K562 (cell line): Measurements from ENCODE around the gene SLC13A4. TPM values are rescaled to one million over a fixed set of nuclear protein-coding genes. Genes with fewer than 3 reads are reported as not detected.

Source experiments
- ATAC-seq: fragments of 200-7000 bp; cut with Tn5 transposase; 3 replicates; pipeline ENCODE4 v1.9.1; 2020; ENCODE audit warnings: moderate library complexity
- BruUV-seq: library from RNA; stranded (reverse); fragments of 400-500 nt; replicated peaks from 2 replicates; lab custom pipeline; 2021; lab: Mats Ljungman, UMichigan
- CTCF ChIA-PET: fragments of 300-600 bp; formaldehyde crosslinking; extraction: SDS; loops from one replicate; lab custom pipeline; 2021; ENCODE audit warnings: low intra/inter-chr PET ratio; lab: Yijun Ruan, JAX
- POLR2A ChIA-PET: fragments of 300-600, 350-650 bp; sonication (Branson Sonifier 250); formaldehyde crosslinking; extraction: SDS; loops from one replicate; lab custom pipeline; 2021; ENCODE audit warnings: antibody characterized with exemption, inconsistent platforms; lab: Yijun Ruan, JAX
- DNase-seq, 4 experiments: peaks; one replicate each; pipeline versions ENCODE4 v3.0.0 to v3.0.0-alpha.2; 2011 to 2018; ENCODE audit warnings: low spot score in 3 of 4, mixed read lengths in 3 of 4; ENCODE audit errors: extremely low read depth in 1 of 4
- FAIRE-seq: peaks from 2 replicates; lab custom pipeline; 2011; peaks lifted over from hg19 to GRCh38; lab: Jason Lieb, UNC
- H2AFZ ChIP-seq: 2 replicates; pipeline ENCODE4 v1.6.0; 2011; ENCODE audit warnings: low read depth, low read length, control low read depth, inconsistent platforms
- H3K27ac ChIP-seq: fragments of 200-600 bp; 3 replicates; pipeline ENCODE4 v1.8.0; 2011; ENCODE audit warnings: low read depth, mild to moderate bottlenecking, control low read depth, inconsistent platforms, low read length, moderate library complexity, mixed read lengths; ENCODE audit errors: extremely low read depth
- H3K27me3 ChIP-seq, 2 experiments: fragments of 300-600 bp in 1 of 2; 2 replicates in 1 of 2; 3 replicates in 1 of 2; pipeline versions ENCODE4 v1.6.0 to v1.8.0; 2011; ENCODE audit warnings: inconsistent platforms in 2 of 2, low read length in 2 of 2, mild to moderate bottlenecking in 1 of 2, mixed read lengths in 1 of 2, moderate library complexity in 1 of 2; ENCODE audit not compliant: control insufficient read depth in 2 of 2, insufficient read depth in 2 of 2
- H3K36me3 ChIP-seq: fragments of 300-600 bp; 3 replicates; pipeline ENCODE4 v1.8.0; 2011; ENCODE audit warnings: mild to moderate bottlenecking, low read length, inconsistent platforms; ENCODE audit not compliant: control insufficient read depth, insufficient read depth
- H3K4me1 ChIP-seq, 2 experiments: fragments of 200-600 bp in 1 of 2; replicated peaks in 1 of 2; 2 replicates in 1 of 2; 3 replicates in 1 of 2; pipeline versions ENCODE4 v1.5.1 to v1.8.0; 2011; ENCODE audit warnings: inconsistent platforms in 2 of 2, low read length in 2 of 2, mild to moderate bottlenecking in 1 of 2, mixed read lengths in 1 of 2, moderate library complexity in 1 of 2; ENCODE audit not compliant: control insufficient read depth in 2 of 2, insufficient read depth in 2 of 2
- H3K4me2 ChIP-seq: 2 replicates; pipeline ENCODE4 v1.6.1; 2011; ENCODE audit warnings: low read length, control low read depth, inconsistent platforms, mixed read lengths; ENCODE audit not compliant: insufficient read depth
- H3K4me3 ChIP-seq: fragments of 200-600 bp; sonication (generic), shearing (Covaris generic); 2 replicates; pipeline ENCODE4 v1.5.1; 2016; ENCODE audit warnings: control low read depth, inconsistent platforms
- H3K79me2 ChIP-seq: fragments of 200-600 bp; 3 replicates; pipeline ENCODE4 v1.8.0; 2011; ENCODE audit warnings: low read length, inconsistent platforms; ENCODE audit not compliant: control insufficient read depth, insufficient read depth
- H3K9ac ChIP-seq, 2 experiments: 2 replicates each; pipeline versions ENCODE4 v1.6.0 to v1.6.1; 2011; ENCODE audit warnings: low read depth in 2 of 2, low read length in 2 of 2, control low read depth in 1 of 2, inconsistent platforms in 1 of 2, mild to moderate bottlenecking in 1 of 2, mixed read lengths in 1 of 2; ENCODE audit not compliant: insufficient read depth in 1 of 2
- H3K9me1 ChIP-seq: one replicate; pipeline ENCODE4 v1.6.0; 2011; ENCODE audit warnings: inconsistent platforms, mild to moderate bottlenecking, low read length, moderate library complexity; ENCODE audit not compliant: control insufficient read depth, insufficient read depth
- H3K9me3 ChIP-seq: replicated peaks from 2 replicates; pipeline ENCODE4 v1.5.1; 2011; ENCODE audit warnings: low read depth, low read length, inconsistent platforms; ENCODE audit not compliant: control insufficient read depth, insufficient read depth
- H4K20me1 ChIP-seq: replicated peaks from 2 replicates; pipeline ENCODE4 v1.6.1; 2011; ENCODE audit warnings: low read length, inconsistent platforms, mixed read lengths; ENCODE audit not compliant: control insufficient read depth, insufficient read depth
- ARNT ChIP-seq, 2 experiments: fragments of 450-650 bp; IDR thresholded peaks; 2 replicates each; pipeline ENCODE4 v1.6.1; 2016; ENCODE audit warnings: mild to moderate bottlenecking in 1 of 2
- ATF3 ChIP-seq, 2 experiments: fragments of 450-650 bp in 1 of 2; sonication (generic) in 1 of 2; formaldehyde crosslinking in 1 of 2; IDR thresholded peaks in 1 of 2; conservative IDR thresholded peaks in 1 of 2; 2 replicates each; pipeline versions ENCODE4 v1.6.1 to v1.8.1; 2016 to 2023; ENCODE audit warnings: mild to moderate bottlenecking in 2 of 2, moderate library complexity in 2 of 2, inconsistent platforms in 1 of 2, missing genetic modification reagents in 1 of 2
- CREM ChIP-seq: IDR thresholded peaks from 2 replicates; pipeline ENCODE4 v1.6.1; 2014; ENCODE audit warnings: antibody characterized with exemption, low read depth
- GTF2A2 ChIP-seq: IDR thresholded peaks from 2 replicates; pipeline ENCODE4 v1.6.1; 2016; ENCODE audit warnings: mild to moderate bottlenecking, missing genetic modification characterization, missing compliant biosample characterization
- HLTF ChIP-seq: fragments of 450-650 bp; IDR thresholded peaks from 2 replicates; pipeline ENCODE4 v1.6.1; 2016
- KLF16 ChIP-seq: IDR thresholded peaks from 2 replicates; pipeline ENCODE4 v1.6.1; 2016; ENCODE audit warnings: antibody characterized with exemption
- LEF1 ChIP-seq: fragments of 450-650 bp; IDR thresholded peaks from 2 replicates; pipeline ENCODE4 v1.6.1; 2016; ENCODE audit warnings: mild to moderate bottlenecking
- MYC ChIP-seq, 2 experiments: fragments of 250-450 bp in 1 of 2; sonication (Bioruptor Pico) in 1 of 2; IDR thresholded peaks; 2 replicates each; pipeline versions ENCODE4 v1.5.1 to v1.6.1; 2012 to 2021; ENCODE audit warnings: low read depth in 2 of 2, borderline replicate concordance in 1 of 2, improper control_type of control experiment in 1 of 2, low read length in 1 of 2, mild to moderate bottlenecking in 1 of 2, moderate library complexity in 1 of 2
- SMC3 ChIP-seq: conservative IDR thresholded peaks from 2 replicates; pipeline ENCODE4 v1.6.1; 2011; ENCODE audit warnings: low read depth, low read length, improper control_type of control experiment; ENCODE audit not compliant: insufficient read depth
- THAP7 ChIP-seq: fragments of 250-450 bp; sonication (Bioruptor Pico); IDR thresholded peaks from 2 replicates; pipeline ENCODE4 v1.5.0; 2021
- ZFPM2 ChIP-seq: fragments of 250-450 bp; sonication (Bioruptor Pico); IDR thresholded peaks from 2 replicates; pipeline ENCODE4 v1.5.1; 2022; ENCODE audit warnings: mild to moderate bottlenecking
- WGBS: fragments of 100-300 bp; shearing (Covaris generic); methylation state at CpG from one replicate; pipeline ENCODE4 v1.1.6; 2016; ENCODE audit warnings: low coverage, mixed read lengths; ENCODE audit not compliant: insufficient coverage; ENCODE audit errors: missing lambda C conversion rate; 5-methylcytosine and 5-hydroxymethylcytosine counted together
- in situ Hi-C: fragments of 300-500 bp; cut with MboI; formaldehyde crosslinking; loops from 4 replicates; pipeline ENCODE4 v1.15.0; 2018; ENCODE audit warnings: inconsistent platforms, mixed read lengths
- intact Hi-C: fragments of 100-400 bp; cut with micrococcal nuclease; formaldehyde crosslinking; loops from 2 replicates; pipeline ENCODE4 v1.14.2; 2022
- polyA plus RNA-seq, 8 experiments: library from polyadenylated mRNA; depleted of rRNA in 4 of 8; stranded (reverse) in 5 of 8; unstranded in 3 of 8; fragments of >200 nt; fragmentation: Nextera tagmentation in 2 of 8; fragmentation: Illumina TruSeq in 1 of 8; extraction: Ambion mirVana in 2 of 8; extraction: Trizol in 1 of 8; gene quantifications; 2 replicates each; pipeline versions ENCODE4 v1.2.1 to v1.2.3, GENCODE V29; 2011 to 2014; ENCODE audit warnings: inconsistent platforms in 1 of 8, missing spikeins in 1 of 8
- total RNA-seq, 7 experiments: library from RNA; depleted of rRNA in 6 of 7; stranded (reverse); fragments of >200 nt in 6 of 7; fragmentation: Illumina TruSeq in 2 of 7; extraction: Trizol in 2 of 7; gene quantifications; 2 replicates each; pipeline versions ENCODE4 v1.2.1 to v1.2.3, GENCODE V29; 2011 to 2021; ENCODE audit warnings: low replicate concordance in 1 of 7
- TF ChIP-seq, protein P1 (sequence below): IDR thresholded peaks from 2 replicates; pipeline ENCODE4 v1.6.1; 2016; ENCODE audit warnings: missing genetic modification characterization, missing compliant biosample characterization

The SLC13A4 gene
- total and polyA plus RNA-seq, 9 of the 15 experiments (the other 6 are each of a cell fraction or from before 2014, with no cell fraction given) = 0.11 to 1.0 (median 0.36) TPM

DNA sequence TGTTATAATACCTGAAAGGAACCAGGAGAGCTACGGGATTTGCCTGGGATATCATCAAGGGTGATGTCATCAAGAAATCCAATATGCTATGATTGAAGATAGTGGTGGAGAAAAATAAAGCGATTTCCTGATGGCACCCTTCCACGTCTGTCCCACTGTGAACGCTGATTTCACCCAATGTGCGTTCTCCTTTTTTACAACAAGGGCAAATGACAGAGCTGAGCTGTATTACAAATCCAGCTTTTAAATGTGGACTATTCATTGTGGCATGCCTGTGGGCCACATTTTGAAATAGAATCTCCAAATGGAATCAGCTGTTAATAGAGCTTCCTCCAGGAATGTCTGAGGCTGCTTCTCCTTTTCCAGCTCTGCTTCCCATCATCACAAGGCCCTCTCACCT is 23.3 kb downstream of the SLC13A4 start:
- no TSS peak for BruUV-seq
- ChIA-PET POLR2A (interaction anchor here (0.6 to 0.8 kb wide), 5 partner anchors 9 to 237 kb away, joined by 3 to 4 read pairs (median 3); no protein-coding TSS in a partner anchor), CTCF (no interaction called here)
- H3K36me3 ChIP-seq = no peaks in the 10 kb centered on the region
- in situ Hi-C loops (no loop called here), intact Hi-C loops (loop anchor here (5.0 kb wide), 1 partner anchor 422 kb away; no protein-coding TSS in a partner anchor)
- no peaks in the 10 kb centered on the region for H4K20me1 ChIP-seq
- FAIRE-seq = no peak
- H3K4me3 ChIP-seq = no peak overlapping the region
- peak; percentile 35; the same call in 1 of the 2 replicates for TF ChIP-seq ATF3 (IDR thresholded peaks at IDR 0.05)
- TF ChIP-seq ATF3 (CRISPR knock-in tag; conservative IDR thresholded peaks at IDR 0.05) = no peak
- no peak for TF ChIP-seq GTF2A2 (tag)
- peaks cover 0 to 13% of the 10 kb centered on the region in 2 experiments; a peak in 3 of 5 replicates for H3K4me1 ChIP-seq
- H3K27me3 ChIP-seq = peaks cover 9 to 31% of the 10 kb centered on the region in 2 experiments; a peak in 4 of 5 replicates
- no peak overlapping the region for H3K4me2 ChIP-seq
- no peaks in the 10 kb centered on the region for H3K9me1 ChIP-seq
- no peaks in the 10 kb centered on the region for H3K79me2 ChIP-seq
- H2AFZ ChIP-seq = no peak overlapping the region
- no peaks in the 10 kb centered on the region for H3K9me3 ChIP-seq
- ATAC-seq = no peak
- H3K9ac ChIP-seq = no peak overlapping the region
- 26% methylated on average over 5 of the region's 5 CpGs for WGBS
- no peak overlapping the region for H3K27ac ChIP-seq
- no peak for DNase-seq

DNA sequence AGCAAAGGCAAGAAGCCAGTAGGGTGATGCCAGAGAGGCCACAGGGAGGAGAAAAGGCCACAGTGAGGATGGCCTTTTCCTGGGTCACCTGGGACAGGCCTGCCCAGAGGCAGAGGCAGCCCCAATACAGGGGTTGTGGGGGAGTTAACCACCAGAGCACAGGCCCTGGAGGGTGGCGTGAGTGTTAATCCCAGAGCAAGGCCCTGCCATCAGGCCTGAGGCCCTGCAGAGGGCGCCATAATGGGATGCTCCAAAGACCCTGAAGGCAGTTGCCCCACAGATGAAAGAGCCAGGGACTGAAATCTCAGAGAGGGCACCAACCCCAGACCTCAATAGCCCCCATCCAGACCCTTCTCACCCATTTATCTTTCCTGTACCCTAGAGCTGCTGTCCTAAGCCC is 23.9 kb downstream of the SLC13A4 start:
- Histone ChIP-seq H3K9ac (peak overlapping the region in 1 of 2 experiments; percentile 62; a peak in 2 of 4 replicates), H3K9me1 (no peaks in the 10 kb centered on the region), H4K20me1 (no peaks in the 10 kb centered on the region), H3K27ac (no peak overlapping the region), H3K36me3 (no peaks in the 10 kb centered on the region), H3K4me2 (no peak overlapping the region), H3K79me2 (no peaks in the 10 kb centered on the region), H3K4me1 (peaks cover 0 to 13% of the 10 kb centered on the region in 2 experiments; a peak in 3 of 5 replicates), H3K9me3 (no peaks in the 10 kb centered on the region), H3K27me3 (peaks cover 14 to 36% of the 10 kb centered on the region in 2 experiments; a peak in 4 of 5 replicates), H3K4me3 (no peak overlapping the region), H2AFZ (no peak overlapping the region)
- WGBS = 8% methylated on average over 2 of the region's 2 CpGs
- POLR2A ChIA-PET = interaction anchor here (0.6 to 0.8 kb wide), 4 partner anchors 9 to 80 kb away, joined by 3 to 4 read pairs (median 4); no protein-coding TSS in a partner anchor
- CTCF ChIA-PET = no interaction called here
- in situ Hi-C loops (no loop called here), intact Hi-C loops (no loop called here)
- BruUV-seq = no TSS peak
- ATAC-seq = peak; percentile 90
- FAIRE-seq = peak; percentile 52
- peak; percentile 67 to 75 (median 73) for DNase-seq
- 0 out of 2 replicates have a peak, but pooled peaks have one; percentile 19 for TF ChIP-seq KLF16
- no peak for TF ChIP-seq CREM
- TF ChIP-seq LEF1 = no peak
- no peak for TF ChIP-seq THAP7 (CRISPR knock-in tag)
- TF ChIP-seq SMC3 = peak; percentile 54; the same call in 1 of the 2 replicates
- TF ChIP-seq ARNT (IDR thresholded peaks at IDR 0.05) = no peak
- TF ChIP-seq MYC (IDR thresholded peaks at IDR 0.05; ENCODE audit: low read depth, low read length) = no peak
- TF ChIP-seq MYC (CRISPR knock-in tag; IDR thresholded peaks at IDR 0.05; ENCODE audit: borderline replicate concordance, low read depth) = no peak
- TF ChIP-seq, protein P1, sequence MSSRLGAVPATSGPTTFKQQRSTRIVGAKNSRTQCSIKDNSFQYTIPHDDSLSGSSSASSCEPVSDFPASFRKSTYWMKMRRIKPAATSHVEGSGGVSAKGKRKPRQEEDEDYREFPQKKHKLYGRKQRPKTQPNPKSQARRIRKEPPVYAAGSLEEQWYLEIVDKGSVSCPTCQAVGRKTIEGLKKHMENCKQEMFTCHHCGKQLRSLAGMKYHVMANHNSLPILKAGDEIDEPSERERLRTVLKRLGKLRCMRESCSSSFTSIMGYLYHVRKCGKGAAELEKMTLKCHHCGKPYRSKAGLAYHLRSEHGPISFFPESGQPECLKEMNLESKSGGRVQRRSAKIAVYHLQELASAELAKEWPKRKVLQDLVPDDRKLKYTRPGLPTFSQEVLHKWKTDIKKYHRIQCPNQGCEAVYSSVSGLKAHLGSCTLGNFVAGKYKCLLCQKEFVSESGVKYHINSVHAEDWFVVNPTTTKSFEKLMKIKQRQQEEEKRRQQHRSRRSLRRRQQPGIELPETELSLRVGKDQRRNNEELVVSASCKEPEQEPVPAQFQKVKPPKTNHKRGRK = no peak
- no peak for TF ChIP-seq ZFPM2 (CRISPR knock-in tag)
- TF ChIP-seq HLTF = no peak
